Adipocyte (in vitro differentiated cells): ENCODE data around the gene ARHGEF1.
A peak's percentile ranks its signal among the peaks of the same experiment; 100 is the strongest.

ENCODE experiments used
- DNase-seq: peaks from one replicate; pipeline ENCODE4 v3.0.0-alpha.2; 2015; ENCODE audit warnings: low read depth
- H3K27me3 ChIP-seq: replicated peaks from 2 replicates; pipeline ENCODE4 v1.7.0; 2013; ENCODE audit warnings: mild to moderate bottlenecking, low read length, moderate library complexity; ENCODE audit not compliant: control insufficient read depth, insufficient read depth
- H3K36me3 ChIP-seq: 2 replicates; pipeline ENCODE4 v1.7.0; 2013; ENCODE audit warnings: low read length, mild to moderate bottlenecking, moderate library complexity; ENCODE audit not compliant: control insufficient read depth, insufficient read depth, severe bottlenecking
- H3K4me1 ChIP-seq: 2 replicates; pipeline ENCODE4 v1.7.0; 2013; ENCODE audit warnings: mild to moderate bottlenecking, low read length, moderate library complexity; ENCODE audit not compliant: control insufficient read depth, insufficient read depth
- H3K4me3 ChIP-seq: 2 replicates; pipeline ENCODE4 v1.7.0; 2013; ENCODE audit warnings: mild to moderate bottlenecking, low read length, moderate library complexity
- H3K9ac ChIP-seq: 2 replicates; pipeline ENCODE4 v1.7.0; 2013; ENCODE audit warnings: mild to moderate bottlenecking, low read length, moderate library complexity
- H3K9me3 ChIP-seq: 2 replicates; pipeline ENCODE4 v1.7.0; 2013; ENCODE audit warnings: mild to moderate bottlenecking, low read length, moderate library complexity; ENCODE audit not compliant: control insufficient read depth

ARHGEF1 gene

GRCh38 chr19:41939861-41940730 is 57.1 kb downstream of the ARHGEF1 start:
- H3K4me1 ChIP-seq = peaks cover 11% of the 10 kb centered on the region
- H3K9me3 ChIP-seq = no peaks in the 10 kb centered on the region
- H3K9ac ChIP-seq = peak overlapping the region; percentile 72
- H3K27me3 ChIP-seq = peaks cover 4% of the 10 kb centered on the region
- peak; percentile 61 for DNase-seq
- H3K4me3 ChIP-seq = peak overlapping the region; percentile 78
- no peaks in the 10 kb centered on the region for H3K36me3 ChIP-seq

- peak overlapping the region; percentile 72 for H3K9ac ChIP-seq
- H3K9me3 ChIP-seq = no peaks in the 10 kb centered on the region
- H3K27me3 ChIP-seq = peaks cover 4% of the 10 kb centered on the region
- H3K36me3 ChIP-seq = no peaks in the 10 kb centered on the region
- no peak for DNase-seq
- H3K4me3 ChIP-seq = peak overlapping the region; percentile 78
- peaks cover 11% of the 10 kb centered on the region for H3K4me1 ChIP-seq
Observed at GRCh38 chr19:41940731-41941409, 57.9 kb downstream of the ARHGEF1 start.

- Histone ChIP-seq H3K36me3 (no peaks in the 10 kb centered on the region), H3K27me3 (peaks cover 4% of the 10 kb centered on the region), H3K4me3 (no peak overlapping the region), H3K9me3 (no peaks in the 10 kb centered on the region), H3K9ac (no peak overlapping the region), H3K4me1 (peaks cover 4% of the 10 kb centered on the region)
- no peak for DNase-seq
Observed at GRCh38 chr19:41941410-41942202, 58.6 kb downstream of the ARHGEF1 start.

GRCh38 chr19:41944336-41944735 is 61.4 kb downstream of the ARHGEF1 start:
- Histone ChIP-seq H3K36me3 (no peaks in the 10 kb centered on the region), H3K9me3 (no peaks in the 10 kb centered on the region), H3K27me3 (peaks cover 4% of the 10 kb centered on the region), H3K4me3 (no peak overlapping the region), H3K9ac (no peak overlapping the region), H3K4me1 (no peaks in the 10 kb centered on the region)
- DNase-seq = no peak

GRCh38 chr19:41945135-41945766 is 62.3 kb downstream of the ARHGEF1 start:
- Histone ChIP-seq H3K36me3 (no peaks in the 10 kb centered on the region), H3K9me3 (no peaks in the 10 kb centered on the region), H3K27me3 (peaks cover 4% of the 10 kb centered on the region), H3K4me3 (no peak overlapping the region), H3K4me1 (no peaks in the 10 kb centered on the region), H3K9ac (no peak overlapping the region)
- no peak for DNase-seq

- H3K4me1 ChIP-seq = no peaks in the 10 kb centered on the region
- no peaks in the 10 kb centered on the region for H3K27me3 ChIP-seq
- no peaks in the 10 kb centered on the region for H3K36me3 ChIP-seq
- no peaks in the 10 kb centered on the region for H3K9me3 ChIP-seq
- H3K4me3 ChIP-seq = no peak overlapping the region
- H3K9ac ChIP-seq = no peak overlapping the region
- DNase-seq = no peak
Observed at GRCh38 chr19:41947091-41947490, 64.1 kb downstream of the ARHGEF1 start.

GRCh38 chr19:41951686-41952172 is 68.7 kb downstream of the ARHGEF1 start:
- no peak overlapping the region for H3K4me3 ChIP-seq
- DNase-seq = peak; percentile 91
- no peaks in the 10 kb centered on the region for H3K27me3 ChIP-seq
- no peaks in the 10 kb centered on the region for H3K9me3 ChIP-seq
- no peaks in the 10 kb centered on the region for H3K4me1 ChIP-seq
- no peak overlapping the region for H3K9ac ChIP-seq
- peaks cover 8% of the 10 kb centered on the region for H3K36me3 ChIP-seq

- Histone ChIP-seq H3K36me3 (peaks cover 8% of the 10 kb centered on the region), H3K9ac (no peak overlapping the region), H3K4me3 (no peak overlapping the region), H3K4me1 (peaks cover 15% of the 10 kb centered on the region), H3K9me3 (no peaks in the 10 kb centered on the region), H3K27me3 (no peaks in the 10 kb centered on the region)
- no peak for DNase-seq
Observed at GRCh38 chr19:41955521-41955920, 72.5 kb downstream of the ARHGEF1 start.

- Histone ChIP-seq H3K4me3 (no peak overlapping the region), H3K27me3 (no peaks in the 10 kb centered on the region), H3K9me3 (no peaks in the 10 kb centered on the region), H3K4me1 (peaks cover 15% of the 10 kb centered on the region), H3K9ac (no peak overlapping the region), H3K36me3 (peaks cover 8% of the 10 kb centered on the region)
- no peak for DNase-seq
Observed at GRCh38 chr19:41956621-41957020, 73.6 kb downstream of the ARHGEF1 start.
